HG03139 (cell line): ENCODE data around the gene VSNL1.

ENCODE experiments used
- ATAC-seq: cut with Tn5 transposase; IDR thresholded peaks from one replicate; pipeline ENCODE4 v1.9.1; 2021; ENCODE audit not compliant: unreplicated experiment

The VSNL1 gene

GRCh38 chr2:17643031-17643615 lies 102.6 kb downstream of the VSNL1 start:
- ATAC-seq: no peak

GRCh38 chr2:17644997-17645720 lies 104.7 kb downstream of the VSNL1 start:
- ATAC-seq: no peak

- ATAC-seq: peak; percentile 75
Observed at GRCh38 chr2:17646081-17646554, 105.6 kb downstream of the VSNL1 start.

GRCh38 chr2:17646838-17647701 lies 106.6 kb downstream of the VSNL1 start:
- no peak for ATAC-seq

GRCh38 chr2:17648581-17648980 lies 108.1 kb downstream of the VSNL1 start:
- no peak for ATAC-seq

- no peak for ATAC-seq
Observed at GRCh38 chr2:17649026-17649425, 108.5 kb downstream of the VSNL1 start.

- no peak for ATAC-seq
Observed at GRCh38 chr2:17652681-17653394, 112.3 kb downstream of the VSNL1 start.

GRCh38 chr2:17657759-17658158 lies 117.3 kb downstream of the VSNL1 start:
- no peak for ATAC-seq

- ATAC-seq: no peak
Observed at GRCh38 chr2:17658251-17658843, 117.9 kb downstream of the VSNL1 start.

- ATAC-seq: no peak
Observed at GRCh38 chr2:17660219-17660618, 119.7 kb downstream of the VSNL1 start.

- ATAC-seq: no peak
Observed at GRCh38 chr2:17661460-17661859, 121.0 kb downstream of the VSNL1 start.

- no peak for ATAC-seq
Observed at GRCh38 chr2:17662723-17663122, 122.2 kb downstream of the VSNL1 start.

- no peak for ATAC-seq
Observed at GRCh38 chr2:17664534-17664933, 124.0 kb downstream of the VSNL1 start.

- no peak for ATAC-seq
Observed at GRCh38 chr2:17667898-17668297, 127.4 kb downstream of the VSNL1 start.

GRCh38 chr2:17672583-17673317 lies 132.3 kb downstream of the VSNL1 start:
- no peak for ATAC-seq

- ATAC-seq: no peak
Observed at GRCh38 chr2:17674817-17675216, 134.3 kb downstream of the VSNL1 start.

- no peak for ATAC-seq
Observed at GRCh38 chr2:17680119-17680518, 139.6 kb downstream of the VSNL1 start.

- ATAC-seq: no peak
Observed at GRCh38 chr2:17682098-17682857, 141.8 kb downstream of the VSNL1 start.

GRCh38 chr2:17683981-17684380 lies 143.5 kb downstream of the VSNL1 start:
- no peak for ATAC-seq
